Neural progenitor cell (in vitro differentiated cells): ENCODE data around the gene STK4.

ENCODE experiments used
- EZH2 ChIP-seq: fragments of 200-600 bp; sonication (generic); IDR thresholded peaks from 2 replicates; pipeline ENCODE4 v1.6.1; 2017; ENCODE audit warnings: antibody characterized with exemption, mild to moderate bottlenecking, moderate library complexity
- EZH2phosphoT487 ChIP-seq: fragments of 200-600 bp; sonication (generic); IDR thresholded peaks from 2 replicates; pipeline ENCODE4 v1.6.1; 2017; ENCODE audit warnings: antibody characterized with exemption
- TF ChIP-seq, protein P1 (sequence below): fragments of 200-600 bp; sonication (generic); IDR thresholded peaks from 2 replicates; pipeline ENCODE4 v1.5.1; 2017; ENCODE audit warnings: antibody characterized with exemption, mild to moderate bottlenecking

DNA sequence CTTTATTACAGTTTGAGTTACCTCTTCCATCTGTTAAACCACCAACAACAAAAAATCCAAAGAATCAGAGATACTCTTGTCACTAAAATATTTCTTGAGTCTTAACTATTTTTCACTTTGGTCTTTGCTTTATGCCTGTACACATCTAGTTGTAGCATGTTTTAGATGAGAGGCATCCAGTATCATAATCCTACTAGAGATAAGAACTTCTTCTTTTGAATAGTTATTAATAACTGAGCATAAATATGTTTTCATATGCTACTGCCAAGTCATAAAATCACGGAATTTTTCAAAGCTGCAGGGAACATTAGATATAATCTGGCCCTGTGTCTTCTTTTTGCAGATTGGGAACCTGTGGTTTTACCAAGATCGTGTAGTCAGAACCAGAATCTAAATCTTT lies 55.3 kb downstream of the STK4 start:
- TF ChIP-seq EZH2phosphoT487 (no peak), EZH2 (no peak)
- TF ChIP-seq, protein P1, sequence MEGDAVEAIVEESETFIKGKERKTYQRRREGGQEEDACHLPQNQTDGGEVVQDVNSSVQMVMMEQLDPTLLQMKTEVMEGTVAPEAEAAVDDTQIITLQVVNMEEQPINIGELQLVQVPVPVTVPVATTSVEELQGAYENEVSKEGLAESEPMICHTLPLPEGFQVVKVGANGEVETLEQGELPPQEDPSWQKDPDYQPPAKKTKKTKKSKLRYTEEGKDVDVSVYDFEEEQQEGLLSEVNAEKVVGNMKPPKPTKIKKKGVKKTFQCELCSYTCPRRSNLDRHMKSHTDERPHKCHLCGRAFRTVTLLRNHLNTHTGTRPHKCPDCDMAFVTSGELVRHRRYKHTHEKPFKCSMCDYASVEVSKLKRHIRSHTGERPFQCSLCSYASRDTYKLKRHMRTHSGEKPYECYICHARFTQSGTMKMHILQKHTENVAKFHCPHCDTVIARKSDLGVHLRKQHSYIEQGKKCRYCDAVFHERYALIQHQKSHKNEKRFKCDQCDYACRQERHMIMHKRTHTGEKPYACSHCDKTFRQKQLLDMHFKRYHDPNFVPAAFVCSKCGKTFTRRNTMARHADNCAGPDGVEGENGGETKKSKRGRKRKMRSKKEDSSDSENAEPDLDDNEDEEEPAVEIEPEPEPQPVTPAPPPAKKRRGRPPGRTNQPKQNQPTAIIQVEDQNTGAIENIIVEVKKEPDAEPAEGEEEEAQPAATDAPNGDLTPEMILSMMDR: no peak
